Body of pancreas (tissue), 4 donors: ENCODE results near the gene ETS1. TPM values are rescaled to one million over a fixed set of nuclear protein-coding genes. Genes with fewer than 3 reads are reported as not detected.

Experiments
- ATAC-seq: fragments of 150-250 bp; one replicate; pipeline ENCODE4 v1.9.1; 2016
- DNase-seq, 4 donors: peaks; one replicate each; pipeline ENCODE4 v3.0.0-alpha.2; 2019
- H3K27ac ChIP-seq, 4 donors: fragments of 200-600 bp; sonication (generic); 1 replicate in 3 of 4; 2 replicates in 1 of 4; pipeline versions ENCODE4 v1.5.1 to v1.6.1; 2016 to 2019; ENCODE audit warnings: mild to moderate bottlenecking in 1 of 4, mixed read lengths in 1 of 4, moderate library complexity in 1 of 4
- H3K27me3 ChIP-seq, 2 donors: fragments of 200-600 bp; sonication (generic); one replicate each; pipeline ENCODE4 v1.6.0; 2016; ENCODE audit warnings: mild to moderate bottlenecking in 1 of 2
- H3K36me3 ChIP-seq, 2 donors: fragments of 200-600 bp; sonication (generic); replicated peaks in 1 of 2; 2 replicates each; pipeline ENCODE4 v1.5.1; 2016; ENCODE audit warnings: low read depth in 2 of 2; ENCODE audit not compliant: insufficient read depth in 1 of 2
- H3K4me1 ChIP-seq: fragments of 200-600 bp; sonication (generic); one replicate; pipeline ENCODE4 v1.6.0; 2016
- H3K4me3 ChIP-seq, 2 donors: fragments of 200-600 bp; sonication (generic); 1 replicate in 1 of 2; 2 replicates in 1 of 2; pipeline ENCODE4 v1.5.1; 2016 to 2019
- H3K9me3 ChIP-seq, 3 donors: fragments of 200-600 bp; sonication (generic); 1 replicate in 2 of 3; 2 replicates in 1 of 3; pipeline ENCODE4 v1.5.1; 2016
- CTCF ChIP-seq, 7 experiments: fragments of 450-650 bp in 4 of 7; fragments of 200-600 bp in 3 of 7; sonication (generic) in 3 of 7; IDR thresholded peaks; one replicate each; pipeline ENCODE4 v1.5.1; 2016 to 2019; ENCODE audit warnings: antibody characterized with exemption in 7 of 7
- POLR2A ChIP-seq, 3 donors: fragments of 450-650 bp; IDR thresholded peaks; one replicate each; pipeline ENCODE4 v1.6.1; 2016; ENCODE audit warnings: antibody characterized with exemption in 3 of 3, mild to moderate bottlenecking in 2 of 3
- WGBS, 2 donors: methylation state at CpG; one replicate each; pipeline ENCODE4 v1.1.5; 2017; 5-methylcytosine and 5-hydroxymethylcytosine counted together
- intact Hi-C: fragments of 100-400 bp; cut with DNase I; formaldehyde crosslinking; loops from one replicate; pipeline ENCODE4 v1.15.1; 2023
- total RNA-seq, 2 donors: library from RNA; depleted of rRNA; stranded (reverse); fragments of >200 nt; gene quantifications; one replicate each; pipeline ENCODE4 v1.1.0, GENCODE V29; 2016

ETS1 gene
- total RNA-seq, 2 donors from 2014 or later, result 20.0 to 22.7 TPM

- Histone ChIP-seq H3K27me3 (no peaks in the 10 kb centered on the region), H3K9me3 (no peaks in the 10 kb centered on the region), H3K4me1 (peaks cover 21% of the 10 kb centered on the region), H3K4me3 (no peak overlapping the region), H3K27ac (no peak overlapping the region), H3K36me3 (no peaks in the 10 kb centered on the region)
- no peak for TF ChIP-seq CTCF (IDR thresholded peaks at IDR 0.05)
- no peak for DNase-seq
- ATAC-seq, result no peak
- intact Hi-C loops, result loop anchor here (5.0 to 10.0 kb wide), 2 partner anchors 335 to 593 kb away; no protein-coding TSS in a partner anchor
- 77 to 83% methylated on average over 7 of the region's 7 CpGs for WGBS, 2 donors
Measured at GRCh38 chr11:128627666-128628324, 40.4 kb upstream of the ETS1 start.

- ATAC-seq (no peak), DNase-seq (no peak)
- intact Hi-C loops, result loop anchor here (5.0 to 10.0 kb wide), 2 partner anchors 335 to 592 kb away; no protein-coding TSS in a partner anchor
- WGBS, 2 donors, result 81 to 86% methylated on average over 16 of the region's 16 CpGs
- no peak overlapping the region for H3K27ac ChIP-seq
- H3K27me3 ChIP-seq, result no peaks in the 10 kb centered on the region
- H3K9me3 ChIP-seq, result no peaks in the 10 kb centered on the region
- H3K36me3 ChIP-seq, result no peaks in the 10 kb centered on the region
- TF ChIP-seq POLR2A (IDR thresholded peaks at IDR 0.05) (no peak), CTCF (IDR thresholded peaks at IDR 0.05) (no peak)
- H3K4me3 ChIP-seq, result no peak overlapping the region
- H3K4me1 ChIP-seq, result peaks cover 21% of the 10 kb centered on the region
Measured at GRCh38 chr11:128626913-128627665, 39.7 kb upstream of the ETS1 start.

GRCh38 chr11:128625746-128626145 is 38.4 kb upstream of the ETS1 start:
- intact Hi-C loops, result loop anchor here (5.0 to 10.0 kb wide), 2 partner anchors 333 to 591 kb away; no protein-coding TSS in a partner anchor
- DNase-seq (no peak), ATAC-seq (no peak)
- H3K36me3 ChIP-seq, result no peaks in the 10 kb centered on the region
- H3K4me3 ChIP-seq, result no peak overlapping the region
- H3K9me3 ChIP-seq, result no peaks in the 10 kb centered on the region
- H3K4me1 ChIP-seq, result peaks cover 21% of the 10 kb centered on the region
- no peaks in the 10 kb centered on the region for H3K27me3 ChIP-seq
- TF ChIP-seq POLR2A (IDR thresholded peaks at IDR 0.05) (no peak), CTCF (IDR thresholded peaks at IDR 0.05) (no peak)
- 82 to 89% methylated on average over 2 of the region's 2 CpGs for WGBS, 2 donors
- H3K27ac ChIP-seq, result no peak overlapping the region

- intact Hi-C loops, result loop anchor here (5.0 to 10.0 kb wide), 2 partner anchors 333 to 591 kb away; no protein-coding TSS in a partner anchor
- TF ChIP-seq CTCF (IDR thresholded peaks at IDR 0.05) (no peak), POLR2A (IDR thresholded peaks at IDR 0.05) (no peak)
- Histone ChIP-seq H3K9me3 (no peaks in the 10 kb centered on the region), H3K27ac (no peak overlapping the region), H3K4me1 (peaks cover 18% of the 10 kb centered on the region), H3K36me3 (no peaks in the 10 kb centered on the region), H3K27me3 (no peaks in the 10 kb centered on the region), H3K4me3 (no peak overlapping the region)
- DNase-seq, result no peak
- WGBS, 2 donors, result 86 to 88% methylated on average over 8 of the region's 8 CpGs
- ATAC-seq, result no peak
Measured at GRCh38 chr11:128625326-128625725, 38.0 kb upstream of the ETS1 start.
